ENCODE results near the gene KRTAP2-2.

DNA sequence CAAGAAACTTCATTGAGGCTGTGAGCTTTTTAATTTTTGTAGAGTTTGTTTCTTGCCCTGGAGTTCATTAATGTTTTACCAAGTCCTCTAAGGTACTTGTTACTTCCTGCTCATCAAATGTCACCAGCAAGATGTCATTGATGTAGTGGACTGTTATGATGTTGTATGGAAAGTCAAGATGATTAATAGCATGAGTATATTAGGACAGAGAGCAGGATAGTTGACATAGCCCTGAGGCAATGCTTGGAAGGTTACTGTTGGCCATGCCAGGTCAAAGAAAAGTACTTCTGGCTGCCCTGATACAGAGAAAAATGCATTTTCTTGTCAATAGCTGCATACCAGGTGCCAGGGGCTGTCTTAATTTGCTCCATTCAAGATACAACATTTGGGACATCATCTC, 34.7 kb downstream of the KRTAP2-2 start:
- no peak for TF ChIP-seq HOXA9 (CRISPR knock-in tag; IDR thresholded peaks at IDR 0.05; ENCODE audit: borderline replicate concordance)
- no peak for TF ChIP-seq RXRA (CRISPR knock-in tag; IDR thresholded peaks at IDR 0.05)
- TF ChIP-seq KDM1A (CRISPR knock-in tag; IDR thresholded peaks at IDR 0.05), result no peak
- TF ChIP-seq NFE2L2 (IDR thresholded peaks at IDR 0.05; ENCODE audit: low read length), result no peak
- TF ChIP-seq, protein P1, sequence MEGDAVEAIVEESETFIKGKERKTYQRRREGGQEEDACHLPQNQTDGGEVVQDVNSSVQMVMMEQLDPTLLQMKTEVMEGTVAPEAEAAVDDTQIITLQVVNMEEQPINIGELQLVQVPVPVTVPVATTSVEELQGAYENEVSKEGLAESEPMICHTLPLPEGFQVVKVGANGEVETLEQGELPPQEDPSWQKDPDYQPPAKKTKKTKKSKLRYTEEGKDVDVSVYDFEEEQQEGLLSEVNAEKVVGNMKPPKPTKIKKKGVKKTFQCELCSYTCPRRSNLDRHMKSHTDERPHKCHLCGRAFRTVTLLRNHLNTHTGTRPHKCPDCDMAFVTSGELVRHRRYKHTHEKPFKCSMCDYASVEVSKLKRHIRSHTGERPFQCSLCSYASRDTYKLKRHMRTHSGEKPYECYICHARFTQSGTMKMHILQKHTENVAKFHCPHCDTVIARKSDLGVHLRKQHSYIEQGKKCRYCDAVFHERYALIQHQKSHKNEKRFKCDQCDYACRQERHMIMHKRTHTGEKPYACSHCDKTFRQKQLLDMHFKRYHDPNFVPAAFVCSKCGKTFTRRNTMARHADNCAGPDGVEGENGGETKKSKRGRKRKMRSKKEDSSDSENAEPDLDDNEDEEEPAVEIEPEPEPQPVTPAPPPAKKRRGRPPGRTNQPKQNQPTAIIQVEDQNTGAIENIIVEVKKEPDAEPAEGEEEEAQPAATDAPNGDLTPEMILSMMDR (CRISPR knock-in tag; IDR thresholded peaks at IDR 0.05), result no peak
- TF ChIP-seq, protein P2, sequence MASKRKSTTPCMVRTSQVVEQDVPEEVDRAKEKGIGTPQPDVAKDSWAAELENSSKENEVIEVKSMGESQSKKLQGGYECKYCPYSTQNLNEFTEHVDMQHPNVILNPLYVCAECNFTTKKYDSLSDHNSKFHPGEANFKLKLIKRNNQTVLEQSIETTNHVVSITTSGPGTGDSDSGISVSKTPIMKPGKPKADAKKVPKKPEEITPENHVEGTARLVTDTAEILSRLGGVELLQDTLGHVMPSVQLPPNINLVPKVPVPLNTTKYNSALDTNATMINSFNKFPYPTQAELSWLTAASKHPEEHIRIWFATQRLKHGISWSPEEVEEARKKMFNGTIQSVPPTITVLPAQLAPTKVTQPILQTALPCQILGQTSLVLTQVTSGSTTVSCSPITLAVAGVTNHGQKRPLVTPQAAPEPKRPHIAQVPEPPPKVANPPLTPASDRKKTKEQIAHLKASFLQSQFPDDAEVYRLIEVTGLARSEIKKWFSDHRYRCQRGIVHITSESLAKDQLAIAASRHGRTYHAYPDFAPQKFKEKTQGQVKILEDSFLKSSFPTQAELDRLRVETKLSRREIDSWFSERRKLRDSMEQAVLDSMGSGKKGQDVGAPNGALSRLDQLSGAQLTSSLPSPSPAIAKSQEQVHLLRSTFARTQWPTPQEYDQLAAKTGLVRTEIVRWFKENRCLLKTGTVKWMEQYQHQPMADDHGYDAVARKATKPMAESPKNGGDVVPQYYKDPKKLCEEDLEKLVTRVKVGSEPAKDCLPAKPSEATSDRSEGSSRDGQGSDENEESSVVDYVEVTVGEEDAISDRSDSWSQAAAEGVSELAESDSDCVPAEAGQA (IDR thresholded peaks at IDR 0.05; ENCODE audit: low read depth), result no peak
- TF ChIP-seq, protein P2 (CRISPR knock-in tag; IDR thresholded peaks at IDR 0.05; ENCODE audit: borderline replicate concordance), result no peak
- TF ChIP-seq ZNF274 (CRISPR knock-in tag; IDR thresholded peaks at IDR 0.05), result no peak
- TF ChIP-seq ZSCAN30 (CRISPR knock-in tag; IDR thresholded peaks at IDR 0.05), result no peak
- TF ChIP-seq POLR2A (IDR thresholded peaks at IDR 0.05; ENCODE audit: insufficient read depth in 1 of 2, low read depth in 2 of 2, low read length in 2 of 2), result no peak
- TF ChIP-seq IRF2 (CRISPR knock-in tag; IDR thresholded peaks at IDR 0.05), result no peak
- TF ChIP-seq ZNF263 (CRISPR knock-in tag; IDR thresholded peaks at IDR 0.05), result no peak
- TF ChIP-seq ATF1 (CRISPR knock-in tag; IDR thresholded peaks at IDR 0.05), result no peak
- no peak for TF ChIP-seq MAFK (conservative IDR thresholded peaks at IDR 0.05 in 1 of 2, IDR thresholded peaks at IDR 0.05 in 1 of 2; ENCODE audit: low read length in 2 of 2)
- TF ChIP-seq, protein P3, sequence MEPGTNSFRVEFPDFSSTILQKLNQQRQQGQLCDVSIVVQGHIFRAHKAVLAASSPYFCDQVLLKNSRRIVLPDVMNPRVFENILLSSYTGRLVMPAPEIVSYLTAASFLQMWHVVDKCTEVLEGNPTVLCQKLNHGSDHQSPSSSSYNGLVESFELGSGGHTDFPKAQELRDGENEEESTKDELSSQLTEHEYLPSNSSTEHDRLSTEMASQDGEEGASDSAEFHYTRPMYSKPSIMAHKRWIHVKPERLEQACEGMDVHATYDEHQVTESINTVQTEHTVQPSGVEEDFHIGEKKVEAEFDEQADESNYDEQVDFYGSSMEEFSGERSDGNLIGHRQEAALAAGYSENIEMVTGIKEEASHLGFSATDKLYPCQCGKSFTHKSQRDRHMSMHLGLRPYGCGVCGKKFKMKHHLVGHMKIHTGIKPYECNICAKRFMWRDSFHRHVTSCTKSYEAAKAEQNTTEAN (CRISPR knock-in tag; conservative IDR thresholded peaks at IDR 0.05), result no peak

Measured in HepG2 (cell line).